GM18867 (cell line): Measurements from ENCODE around the gene TNFAIP8L3.
"Not testable (repeated sequence)": the region's sequence is repeated elsewhere in the genome, so short reads cannot be mapped to it uniquely, and the experiment has no call there.

ENCODE experiments used
- ATAC-seq: cut with Tn5 transposase; IDR thresholded peaks from one replicate; pipeline ENCODE4 v1.9.1; 2021; ENCODE audit warnings: mild to moderate bottlenecking, moderate library complexity; ENCODE audit not compliant: unreplicated experiment

The TNFAIP8L3 gene

GRCh38 chr15:51094606-51095569 lies at the start of gene TNFAIP8L3:
Gene TNFAIP8L3, minus strand, starts transcription at chr15:51094906. Its CDS starts 311 bp downstream, at chr15:51094595.
- no peak for ATAC-seq

DNA sequence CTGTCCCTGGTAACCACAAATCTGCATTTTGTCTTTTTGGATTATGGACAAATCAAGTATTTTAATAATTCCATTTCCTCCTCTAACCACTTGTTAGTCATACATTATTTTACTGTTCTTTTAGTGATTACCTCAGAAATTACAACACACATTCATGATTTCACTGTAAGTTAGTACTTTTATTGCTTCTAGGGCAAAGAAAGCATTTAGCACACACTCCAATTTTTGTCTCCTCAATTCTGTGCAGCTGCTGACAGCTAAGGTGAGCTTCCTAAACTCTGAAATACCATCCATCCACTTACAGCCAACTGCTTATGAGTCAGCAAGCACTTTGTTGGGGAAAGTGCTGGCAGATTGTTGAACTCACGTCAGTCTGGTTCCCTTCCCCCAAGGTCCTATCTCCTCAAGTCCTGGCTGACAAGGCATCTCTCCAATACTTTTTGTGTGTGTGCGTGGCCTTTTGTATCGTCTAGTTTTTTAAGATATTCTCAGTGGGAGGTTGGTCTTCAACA lies 49.4 kb upstream of the TNFAIP8L3 start:
- ATAC-seq = no peak

- not testable (repeated sequence) for ATAC-seq
These were observed 45.6 kb upstream of the TNFAIP8L3 start for GRCh38 chr15:51140347-51140746.

DNA sequence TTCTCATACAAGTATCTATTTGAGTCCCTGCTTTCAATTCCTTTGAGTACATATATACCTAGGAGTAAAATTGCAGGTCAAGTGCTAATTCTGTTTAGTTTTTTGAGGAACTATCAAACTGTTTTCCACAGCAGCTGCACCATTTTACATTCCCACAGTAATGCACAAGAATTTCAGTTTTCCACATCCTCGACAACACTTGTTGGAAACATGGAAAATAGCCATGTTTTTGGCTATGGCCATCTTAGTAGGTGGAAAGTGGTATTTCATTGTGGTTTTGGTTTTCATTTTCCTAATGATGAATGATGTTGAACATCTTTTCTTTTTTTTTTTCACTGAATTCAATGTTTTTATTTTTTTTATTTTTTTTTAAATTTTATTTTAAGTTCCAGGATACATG lies 44.4 kb upstream of the TNFAIP8L3 start:
- ATAC-seq = no peak

DNA sequence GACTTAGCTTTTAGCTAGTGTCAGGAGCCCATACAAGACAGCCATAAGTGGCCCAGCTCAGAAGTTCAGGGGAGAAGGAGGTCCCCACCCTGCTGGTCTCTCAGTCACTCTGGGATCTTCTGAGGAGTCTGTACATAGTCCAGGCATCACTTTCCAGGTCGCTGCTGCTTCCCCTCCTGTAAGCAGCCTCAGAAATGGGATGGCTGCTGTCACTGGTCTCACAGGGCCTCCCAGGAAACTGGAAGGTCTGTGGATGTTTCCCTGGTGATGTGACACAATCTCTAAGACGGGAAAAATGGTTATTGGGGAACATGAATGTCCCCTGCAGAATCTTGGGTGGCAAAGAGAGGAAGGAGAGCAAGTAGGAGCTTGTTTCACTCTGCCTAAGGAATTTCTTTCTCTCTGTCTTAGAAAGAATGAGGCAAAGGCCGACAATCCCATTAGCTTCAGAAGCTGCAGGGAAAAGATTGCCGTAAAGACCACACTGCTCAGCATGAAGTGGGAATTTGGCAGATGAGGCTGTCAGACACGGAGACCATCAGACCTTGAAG lies 43.2 kb upstream of the TNFAIP8L3 start:
- no peak for ATAC-seq

DNA sequence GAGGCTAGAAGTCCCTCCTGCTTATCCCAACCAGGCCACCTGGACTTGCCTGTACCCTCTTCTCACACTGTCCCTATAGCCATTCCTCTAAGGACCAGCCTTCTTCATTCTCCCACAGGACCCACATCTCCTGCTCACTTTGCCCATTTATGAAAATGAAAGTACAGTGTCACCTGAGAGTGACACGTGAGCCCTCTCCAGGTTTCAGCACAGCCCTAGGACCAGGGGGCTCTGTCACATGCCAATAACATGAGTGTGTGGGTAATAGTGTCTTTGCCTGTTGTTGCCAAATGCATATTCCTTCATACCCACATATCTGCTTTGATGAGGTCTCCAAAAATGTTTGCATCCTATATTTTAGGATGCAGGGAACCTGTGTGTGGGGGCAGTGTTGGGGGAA lies 42.3 kb upstream of the TNFAIP8L3 start:
- no peak for ATAC-seq

- ATAC-seq = no peak
These were observed 40.6 kb upstream of the TNFAIP8L3 start for GRCh38 chr15:51135276-51135675.

- no peak for ATAC-seq
These were observed 39.9 kb upstream of the TNFAIP8L3 start for GRCh38 chr15:51134416-51135199.

DNA sequence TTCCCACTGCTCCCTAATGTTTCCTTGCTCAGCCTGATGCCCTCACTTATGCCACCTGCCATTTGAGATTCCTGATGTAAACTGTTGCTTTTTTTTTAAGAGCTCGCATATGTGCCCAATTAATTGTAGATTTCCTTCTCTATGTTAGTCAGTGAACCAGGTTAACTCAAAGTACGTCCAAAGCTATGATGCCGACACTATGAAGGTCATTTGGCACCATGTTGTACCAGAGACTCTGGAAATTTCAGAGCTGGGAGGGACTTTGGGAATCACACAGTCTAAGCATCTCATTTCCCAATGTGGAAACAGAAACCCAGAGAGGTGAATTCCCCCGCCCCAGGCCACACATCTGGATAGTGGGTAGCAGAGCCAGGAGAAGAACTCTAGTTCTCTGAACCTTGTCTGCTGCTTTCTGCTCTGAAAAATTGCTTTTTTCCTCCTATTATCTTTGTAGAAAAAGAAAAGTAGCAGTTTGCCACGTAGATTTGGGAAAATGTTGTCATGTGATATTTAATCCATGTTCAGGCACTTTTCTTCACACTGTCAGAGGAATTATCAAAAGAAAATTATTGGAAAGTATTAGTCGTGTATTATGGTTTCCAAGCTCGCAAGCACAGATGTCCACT lies 38.5 kb upstream of the TNFAIP8L3 start:
- ATAC-seq = no peak

DNA sequence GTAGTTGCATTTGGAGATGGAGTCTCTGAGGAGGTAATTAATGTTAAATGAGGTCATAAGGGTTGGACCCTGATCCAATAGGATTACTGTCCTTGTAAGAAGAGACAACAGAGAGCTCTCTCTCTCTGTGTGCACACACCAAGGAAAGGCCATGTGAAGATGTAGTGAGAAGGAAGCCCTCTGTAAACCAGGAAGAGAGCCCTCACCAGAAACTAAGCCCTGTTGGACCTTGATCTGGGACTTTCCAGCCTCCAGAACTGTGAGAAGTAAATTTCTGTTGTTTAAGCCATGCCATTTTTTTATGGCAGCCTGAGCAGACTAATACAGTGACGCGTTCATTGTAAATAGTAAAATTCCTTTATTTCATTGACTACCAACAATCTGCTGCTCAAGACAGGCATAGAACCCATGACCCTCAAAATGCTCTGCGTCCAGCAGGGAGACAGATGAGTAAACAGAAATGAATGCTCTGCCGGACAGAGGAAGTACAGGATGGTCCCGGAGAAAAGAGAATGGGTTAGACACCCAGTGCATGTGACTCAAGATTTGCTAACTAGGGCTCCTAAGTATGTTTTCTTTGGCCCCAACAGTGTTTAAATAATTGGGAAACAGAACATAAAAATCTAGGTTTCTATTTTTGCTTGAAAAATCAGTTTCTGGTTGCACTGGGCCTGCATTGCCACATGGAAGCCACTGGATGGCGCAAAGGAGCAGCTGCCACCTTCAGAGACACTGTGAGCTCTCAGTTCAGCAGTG lies 37.9 kb upstream of the TNFAIP8L3 start:
- no peak for ATAC-seq

GRCh38 chr15:51131596-51132290 lies 37.0 kb upstream of the TNFAIP8L3 start:
- ATAC-seq = no peak

- ATAC-seq = no peak
These were observed 35.6 kb upstream of the TNFAIP8L3 start for GRCh38 chr15:51130344-51130743.

DNA sequence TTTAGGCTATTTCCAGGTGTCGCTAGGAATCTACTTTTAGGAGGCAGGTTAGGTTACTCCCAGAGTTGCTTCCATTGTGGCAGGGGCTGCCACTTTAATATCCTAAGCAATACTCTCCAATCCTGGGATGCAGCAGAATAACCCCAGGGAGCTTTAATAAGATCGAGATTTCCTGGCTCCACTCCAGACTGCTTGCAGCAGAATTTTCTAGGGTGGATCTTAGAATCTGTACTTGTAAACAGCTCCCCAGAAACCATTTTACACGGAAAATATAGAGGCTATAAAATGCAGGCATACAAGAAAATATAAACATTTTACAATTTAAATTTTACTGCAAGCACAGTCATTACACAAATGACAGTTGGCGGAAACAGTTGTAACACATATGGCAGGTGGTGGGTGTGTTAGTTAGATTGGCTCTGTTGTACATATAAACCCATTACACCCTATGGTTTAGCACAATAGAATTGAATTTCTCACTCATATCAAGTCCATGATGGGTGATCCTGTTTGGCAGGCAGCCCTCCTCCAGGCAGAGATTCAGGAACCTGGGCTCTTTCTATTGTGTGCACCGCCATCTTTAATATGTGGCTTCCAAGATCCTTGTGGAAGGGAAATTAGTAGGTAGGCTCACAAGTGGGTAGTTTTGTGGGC lies 35.0 kb upstream of the TNFAIP8L3 start:
- ATAC-seq = no peak

- ATAC-seq = no peak
These were observed 34.0 kb upstream of the TNFAIP8L3 start for GRCh38 chr15:51128701-51129100.

- ATAC-seq = no peak
These were observed 32.1 kb upstream of the TNFAIP8L3 start for GRCh38 chr15:51126842-51127241.

DNA sequence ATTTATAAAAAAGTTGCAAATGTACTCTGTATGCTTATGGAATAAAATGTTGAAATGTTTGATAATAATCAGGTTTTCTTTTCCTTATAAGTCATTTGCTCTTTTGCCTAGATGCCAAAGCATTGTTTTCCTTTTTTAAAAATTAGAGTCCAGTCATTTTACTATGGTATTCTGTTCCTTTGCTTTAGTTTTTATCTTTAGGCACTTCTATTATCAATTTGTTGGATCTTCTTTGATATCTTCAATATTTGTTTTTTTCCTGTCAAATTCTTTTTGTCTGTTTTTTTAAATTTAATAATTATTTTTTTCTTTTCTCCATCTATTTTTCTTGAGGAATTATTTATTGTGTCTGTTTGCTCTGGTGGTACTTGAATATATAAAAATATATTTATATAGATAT lies 28.3 kb upstream of the TNFAIP8L3 start:
- not testable (repeated sequence) for ATAC-seq

GRCh38 chr15:51121631-51122225 lies 27.0 kb upstream of the TNFAIP8L3 start:
- no peak for ATAC-seq

DNA sequence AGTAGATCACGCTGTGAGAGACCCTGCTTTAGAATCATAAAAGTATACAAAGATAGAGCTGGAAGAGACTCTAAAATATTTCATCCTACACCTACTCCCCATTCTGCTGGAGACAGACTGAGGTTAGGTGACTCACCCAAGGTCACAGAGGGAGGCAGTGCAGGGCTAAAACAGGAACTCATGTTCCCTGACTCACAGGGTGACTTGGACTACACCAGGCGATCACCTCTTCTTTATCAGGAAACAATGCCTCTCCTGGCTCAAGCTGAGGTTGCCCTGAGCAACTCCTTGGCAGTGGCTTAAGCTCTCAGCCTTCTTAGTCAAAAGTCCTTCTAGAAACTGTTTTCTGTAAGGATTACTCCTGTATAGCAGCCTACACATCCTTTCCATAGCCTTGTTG lies 26.4 kb upstream of the TNFAIP8L3 start:
- ATAC-seq = no peak

GRCh38 chr15:51119120-51119519 lies 24.4 kb upstream of the TNFAIP8L3 start:
- no peak for ATAC-seq
